Caco-2 (cell line): ENCODE results near the gene RLN3. TPM values are rescaled to one million over a fixed set of nuclear protein-coding genes. Genes with fewer than 3 reads are reported as not detected.

Source experiments
- BruUV-seq: library from RNA; stranded (reverse); fragments of 400-500 nt; replicated peaks from 2 replicates; lab custom pipeline; 2021; lab: Mats Ljungman, UMichigan
- CTCF ChIA-PET: fragments of 300-600 bp; sonication (Branson Sonifier 250); formaldehyde crosslinking; loops from one replicate; lab custom pipeline; 2022; ENCODE audit warnings: antibody characterized with exemption; lab: Charles Lee
- POLR2A ChIA-PET: fragments of 300-600 bp; sonication (Branson Sonifier 250); formaldehyde crosslinking; loops from one replicate; lab custom pipeline; 2022; ENCODE audit warnings: antibody characterized with exemption; lab: Charles Lee
- DNase-seq, 2 experiments: peaks; one replicate each; pipeline versions ENCODE4 v3.0.0 to v3.0.0-alpha.2; 2020 to 2022
- H3K27me3 ChIP-seq: replicated peaks from 2 replicates; pipeline ENCODE4 v1.6.0; 2011; ENCODE audit warnings: low read length; ENCODE audit not compliant: control insufficient read depth, insufficient read depth
- H3K36me3 ChIP-seq: 2 replicates; pipeline ENCODE4 v1.5.1; 2011; ENCODE audit warnings: low read length; ENCODE audit not compliant: control insufficient read depth, insufficient read depth
- H3K4me1 ChIP-seq: fragments of 250-450 bp; sonication (Bioruptor Pico); 2 replicates; pipeline ENCODE4 v1.5.1; 2020; ENCODE audit warnings: mild to moderate bottlenecking
- H3K4me3 ChIP-seq: 2 replicates; pipeline ENCODE4 v1.5.1; 2011; ENCODE audit warnings: low read depth, mild to moderate bottlenecking, control low read depth, low read length
- H3K9me3 ChIP-seq: fragments of 250-450 bp; sonication (Bioruptor Pico); 2 replicates; pipeline ENCODE4 v1.5.1; 2020; ENCODE audit warnings: mild to moderate bottlenecking, moderate library complexity
- H3K27ac Mint-ChIP-seq: one replicate; pipeline ENCODE4 v1.8.0; 2022; ENCODE audit warnings: mixed read lengths; ENCODE audit not compliant: unreplicated experiment
- H3K27me3 Mint-ChIP-seq: one replicate; pipeline ENCODE4 v1.8.0; 2022; ENCODE audit warnings: mixed read lengths; ENCODE audit not compliant: insufficient read depth, unreplicated experiment
- H3K36me3 Mint-ChIP-seq: one replicate; pipeline ENCODE4 v1.8.0; 2022; ENCODE audit warnings: mild to moderate bottlenecking, mixed read lengths; ENCODE audit not compliant: insufficient read depth, unreplicated experiment
- H3K4me1 Mint-ChIP-seq: one replicate; pipeline ENCODE4 v1.8.0; 2022; ENCODE audit warnings: low read depth, mixed read lengths; ENCODE audit not compliant: unreplicated experiment
- H3K4me3 Mint-ChIP-seq: one replicate; pipeline ENCODE4 v1.8.0; 2022; ENCODE audit warnings: mild to moderate bottlenecking, moderate library complexity, mixed read lengths; ENCODE audit not compliant: unreplicated experiment
- H3K9me3 Mint-ChIP-seq: one replicate; pipeline ENCODE4 v1.8.0; 2022; ENCODE audit warnings: mixed read lengths; ENCODE audit not compliant: unreplicated experiment
- CTCF ChIP-seq, 2 experiments: fragments of 200-600 bp in 1 of 2; IDR thresholded peaks; 1 replicate in 1 of 2; 2 replicates in 1 of 2; pipeline versions ENCODE4 v1.5.1 to v1.8.0; 2011 to 2022; ENCODE audit warnings: antibody characterized with exemption in 1 of 2, control low read depth in 1 of 2, inconsistent platforms in 1 of 2, low read depth in 1 of 2, low read length in 1 of 2, mild to moderate bottlenecking in 1 of 2, moderate library complexity in 1 of 2; ENCODE audit not compliant: insufficient read depth in 1 of 2, severe bottlenecking in 1 of 2, unreplicated experiment in 1 of 2
- intact Hi-C: fragments of 100-400 bp; cut with micrococcal nuclease; formaldehyde crosslinking; loops from one replicate; pipeline ENCODE4 v1.10.0; 2022; ENCODE audit not compliant: unreplicated experiment
- total RNA-seq: library from RNA; stranded (reverse); gene quantifications from 2 replicates; pipeline ENCODE4 v1.2.3, GENCODE V29; 2022

RLN3 gene
- total RNA-seq, 1 experiment from 2014 or later = not detected

- TSS peak; percentile 37 for BruUV-seq
- Histone ChIP-seq H3K9me3 (no peaks in the 10 kb centered on the region), H3K27me3 (no peaks in the 10 kb centered on the region), H3K36me3 (no peaks in the 10 kb centered on the region), H3K4me1 (no peaks in the 10 kb centered on the region), H3K4me3 (peak overlapping the region; percentile 84)
- Mint-ChIP-seq H3K4me1 (no peaks in the 10 kb centered on the region), H3K9me3 (no peaks in the 10 kb centered on the region), H3K4me3 (peak overlapping the region; percentile 100), H3K36me3 (peaks cover 12% of the 10 kb centered on the region), H3K27ac (peak overlapping the region; percentile 97), H3K27me3 (no peaks in the 10 kb centered on the region)
- intact Hi-C loops = loop anchor here (5.0 to 10.0 kb wide), 2 partner anchors 63 to 99 kb away; partner anchors contain the start of gene ASF1B
- ChIA-PET CTCF (interaction anchor here (0.6 to 1.5 kb wide), 8 partner anchors 9 to 212 kb away, joined by 3 to 7 read pairs (median 3); partner anchors contain the start of gene ASF1B), POLR2A (interaction anchor here (0.8 kb wide), 1 partner anchor 62 kb away, joined by 5 read pairs; the partner anchor contains the start of gene ASF1B)
- no peak for TF ChIP-seq CTCF (IDR thresholded peaks at IDR 0.05; ENCODE audit: insufficient read depth in 1 of 2, low read depth in 1 of 2, low read length in 1 of 2, severe bottlenecking in 1 of 2, unreplicated experiment in 1 of 2)
- peak in 1 of 2 experiments; percentile 33 for DNase-seq
Observed at GRCh38 chr19:14073925-14074838, 46.2 kb downstream of the RLN3 start.

DNA sequence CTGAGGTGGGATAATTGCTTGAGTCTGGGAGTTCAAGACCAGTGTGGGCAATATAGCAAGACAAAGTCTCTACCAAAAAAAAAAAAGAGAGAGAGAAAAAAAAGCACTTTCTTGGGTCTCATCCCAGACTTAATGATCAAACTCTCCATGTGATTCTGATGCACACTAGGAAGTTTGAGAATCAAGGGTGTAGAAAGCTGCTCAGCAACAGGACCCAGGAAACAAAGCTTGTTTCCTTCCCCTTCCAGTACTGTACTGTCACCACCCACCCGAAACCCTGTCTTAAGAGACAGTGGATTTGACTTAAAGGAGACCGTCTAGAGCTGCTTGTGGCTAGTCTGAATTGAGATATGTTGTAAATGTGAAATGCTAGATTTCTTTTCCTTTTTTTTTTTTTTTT lies 50.5 kb downstream of the RLN3 start:
- no peak for DNase-seq
- Histone ChIP-seq H3K4me3 (no peak overlapping the region), H3K27me3 (no peaks in the 10 kb centered on the region), H3K9me3 (no peaks in the 10 kb centered on the region), H3K4me1 (peaks cover 10% of the 10 kb centered on the region; the same call in 1 of the 2 replicates), H3K36me3 (no peaks in the 10 kb centered on the region)
- Mint-ChIP-seq H3K27ac (no peak overlapping the region), H3K4me1 (no peaks in the 10 kb centered on the region), H3K36me3 (peaks cover 22% of the 10 kb centered on the region), H3K27me3 (no peaks in the 10 kb centered on the region), H3K9me3 (no peaks in the 10 kb centered on the region), H3K4me3 (no peak overlapping the region)
- no TSS peak for BruUV-seq
- CTCF ChIA-PET = interaction anchor here (0.7 to 0.9 kb wide), 2 partner anchors 20 to 58 kb away, joined by 4 read pairs; no protein-coding TSS in a partner anchor
- TF ChIP-seq CTCF (IDR thresholded peaks at IDR 0.05; ENCODE audit: insufficient read depth in 1 of 2, low read depth in 1 of 2, low read length in 1 of 2, severe bottlenecking in 1 of 2, unreplicated experiment in 1 of 2) = no peak
- POLR2A ChIA-PET = no interaction called here
- intact Hi-C loops = loop anchor here (10.0 kb wide), 1 partner anchor 104 kb away; no protein-coding TSS in a partner anchor

Other genes with a start within 250 kb of the RLN3 start
- gene ZSWIM4, start 232.7 kb upstream of the RLN3 start, total RNA-seq = 4.0 and 5.7 TPM in 2 replicates
- gene NANOS3, start 151.0 kb upstream of the RLN3 start, total RNA-seq = not detected in 2 replicates
- 17.3 and 17.4 TPM in 2 replicates for gene BRME1, start 122.0 kb upstream of the RLN3 start, total RNA-seq
- gene CC2D1A, start 121.9 kb upstream of the RLN3 start, total RNA-seq = 48.2 and 49.4 TPM in 2 replicates
- 0.72 TPM in 1 of 2 replicates, not detected in the other for gene PODNL1, start 89.7 kb upstream of the RLN3 start, total RNA-seq
- gene DCAF15, start 75.6 kb upstream of the RLN3 start, total RNA-seq = 41.1 and 43.0 TPM in 2 replicates
- 11.5 and 13.4 TPM in 2 replicates for gene RFX1, start 21.8 kb upstream of the RLN3 start, total RNA-seq
- gene IL27RA, start 3.6 kb downstream of the RLN3 start, total RNA-seq = 4.7 and 5.6 TPM in 2 replicates
- gene PALM3, start 33.9 kb downstream of the RLN3 start, total RNA-seq = 25.9 TPM in 2 replicates
- 5.2 TPM in 2 replicates for gene MISP3, start 44.6 kb downstream of the RLN3 start, total RNA-seq
- gene C19orf67, start 57.6 kb downstream of the RLN3 start, total RNA-seq = not detected in 2 replicates
- 38.3 and 47.1 TPM in 2 replicates for gene SAMD1, start 62.6 kb downstream of the RLN3 start, total RNA-seq
- 46.4 and 51.9 TPM in 2 replicates for gene PRKACA, start 89.6 kb downstream of the RLN3 start, total RNA-seq
- 37.7 and 40.2 TPM in 2 replicates for gene ASF1B, start 108.4 kb downstream of the RLN3 start, total RNA-seq
- 16.9 and 17.6 TPM in 2 replicates for gene ADGRL1, start 178.0 kb downstream of the RLN3 start, total RNA-seq